Measurements from ENCODE around the gene STUM. TPM values are rescaled to one million over a fixed set of nuclear protein-coding genes. Genes with fewer than 3 reads are reported as not detected.

STUM gene
- total RNA-seq, 1 donor from 2014 or later: 0.34 TPM

DNA sequence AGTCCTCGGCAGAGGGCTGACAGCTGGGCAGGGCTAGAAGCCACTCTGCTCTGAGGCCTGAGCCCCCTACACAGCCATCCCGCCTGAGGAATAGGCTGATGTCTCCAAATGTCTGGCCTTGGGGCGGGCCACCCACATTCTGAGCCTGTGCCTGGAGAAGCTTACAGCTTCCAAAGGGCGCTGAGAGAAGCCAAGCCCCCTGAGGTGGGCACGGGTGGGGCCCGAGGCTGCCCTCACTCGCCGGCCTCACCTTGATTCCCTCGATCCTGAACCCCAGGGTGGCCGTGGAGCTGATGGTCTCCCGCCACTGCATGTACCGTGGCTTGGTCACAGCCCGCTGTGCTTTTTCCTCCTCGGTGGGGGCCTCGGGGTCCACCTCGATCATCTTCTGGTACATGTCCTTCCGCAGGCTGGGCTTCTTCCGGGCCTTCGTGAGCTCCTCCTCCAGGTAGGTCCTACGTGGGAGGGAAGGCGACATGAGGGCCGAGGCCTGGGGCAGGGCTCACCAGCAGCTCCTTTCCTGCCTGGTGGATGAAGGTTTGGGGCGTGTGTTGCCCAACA, 93.2 kb downstream of the STUM start:
- no peak for DNase-seq

DNA sequence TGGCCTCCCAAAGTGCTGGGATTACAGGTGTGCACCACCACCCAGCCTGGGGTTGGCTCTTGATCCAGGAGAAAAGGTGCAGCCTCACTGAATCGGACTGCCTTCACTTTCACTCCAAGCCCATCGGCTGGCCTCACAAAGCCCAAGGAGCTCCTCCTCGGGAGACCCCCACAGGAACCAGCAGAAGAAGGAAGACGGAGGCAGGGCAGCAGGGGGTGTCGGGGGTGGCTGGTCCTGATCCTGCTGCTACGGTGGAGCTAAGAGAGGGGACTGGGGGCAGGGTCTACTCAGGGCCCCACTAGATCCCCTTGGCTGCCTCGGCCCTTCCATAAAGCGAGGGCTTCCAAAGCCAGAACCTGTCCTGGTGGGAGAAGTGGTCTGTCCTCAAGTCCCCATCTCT, 93.9 kb downstream of the STUM start:
- no peak for DNase-seq

DNA sequence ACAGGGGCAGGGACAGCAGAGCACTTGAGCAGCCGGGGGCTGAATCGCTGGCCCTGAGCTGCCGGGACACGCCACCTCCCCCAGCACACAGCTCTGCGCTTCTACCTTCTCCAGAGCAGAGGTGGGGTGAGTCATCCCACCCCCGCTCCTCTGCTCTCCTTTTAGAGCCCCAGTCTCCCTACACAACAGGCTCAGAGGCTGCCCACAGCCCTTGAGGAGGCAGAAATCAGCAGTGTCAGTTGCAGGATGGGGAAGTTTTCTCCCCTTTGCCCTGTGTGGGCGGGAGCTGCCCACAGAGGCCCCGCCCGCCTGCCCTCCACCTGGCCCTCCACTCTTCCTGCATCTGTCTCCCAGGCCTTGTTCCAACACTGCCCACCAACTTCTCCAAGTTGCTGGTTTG, 94.6 kb downstream of the STUM start:
- DNase-seq: no peak

DNA sequence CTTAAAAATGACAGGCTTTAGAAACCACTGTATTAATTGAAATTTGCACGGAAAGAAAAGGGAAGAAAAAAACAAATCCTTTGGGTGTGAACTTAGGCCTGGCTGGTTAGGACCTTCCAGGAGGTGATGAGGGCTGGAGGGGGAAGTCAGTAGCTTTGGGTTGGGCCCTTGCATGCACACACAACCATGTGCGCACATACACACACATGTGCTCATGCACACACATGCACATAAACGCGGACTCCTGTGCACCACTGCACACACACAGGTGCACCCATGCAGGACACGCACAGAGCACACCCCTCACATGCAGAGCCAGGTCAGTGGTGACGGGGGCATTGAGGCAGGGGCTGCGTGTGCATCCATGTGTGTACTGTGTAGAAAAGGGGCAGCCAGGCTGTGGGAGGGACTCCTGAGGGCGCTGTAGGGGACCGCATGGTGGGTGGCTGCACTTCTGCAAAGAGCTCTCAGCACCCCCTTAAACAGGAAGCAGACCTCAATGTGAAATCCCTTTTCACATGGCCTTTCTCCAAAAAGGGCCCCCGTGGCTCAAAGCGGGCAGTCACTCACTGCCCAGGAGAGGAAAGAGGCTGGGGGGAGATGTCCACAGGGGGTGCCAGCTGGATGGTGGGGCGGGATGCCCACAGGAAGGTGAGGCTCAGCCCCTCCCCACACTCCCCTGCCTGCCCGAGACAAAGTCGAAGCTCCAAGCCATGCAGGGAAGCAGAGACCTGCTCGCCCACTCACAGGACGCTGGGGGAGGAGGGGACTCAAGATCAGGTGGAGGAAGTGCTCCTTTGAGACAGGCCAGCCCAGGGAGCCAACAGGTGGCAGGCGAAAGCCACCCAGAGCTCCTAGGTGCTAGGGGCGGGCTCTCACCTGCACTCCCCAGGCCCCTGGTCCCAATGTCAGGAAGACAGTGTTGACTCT, 95.3 kb downstream of the STUM start:
- no peak for DNase-seq

DNA sequence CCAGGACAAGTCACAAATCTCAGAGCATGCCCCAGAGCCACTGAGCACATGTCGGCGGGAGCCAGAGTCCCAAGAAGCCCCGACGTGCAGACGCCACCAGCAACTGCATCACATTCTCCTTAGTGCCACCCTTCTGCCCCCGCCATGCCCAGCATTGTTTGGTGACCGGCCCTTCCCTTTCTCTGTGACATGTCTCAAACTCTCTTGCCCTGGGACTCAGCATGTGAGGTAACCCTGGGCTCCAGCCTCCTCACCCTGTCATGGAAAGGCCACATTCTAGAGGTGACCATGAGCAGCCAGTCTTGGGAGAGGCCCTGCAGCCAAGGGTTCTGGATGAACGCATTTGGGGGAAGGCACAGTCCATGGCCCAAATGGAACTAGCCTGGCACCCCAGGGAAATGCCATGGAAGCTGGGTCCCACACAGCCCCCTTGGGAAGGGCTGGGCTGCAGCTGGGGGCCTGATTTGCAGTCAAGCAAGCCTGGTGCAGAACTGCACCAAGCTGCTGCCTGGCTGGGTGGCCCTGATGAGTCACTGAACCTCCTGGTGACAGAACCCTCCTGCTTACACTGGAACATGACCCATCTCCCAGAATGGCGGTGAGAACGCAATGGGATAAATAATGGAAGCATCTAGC, 96.1 kb downstream of the STUM start:
- no peak for DNase-seq

DNA sequence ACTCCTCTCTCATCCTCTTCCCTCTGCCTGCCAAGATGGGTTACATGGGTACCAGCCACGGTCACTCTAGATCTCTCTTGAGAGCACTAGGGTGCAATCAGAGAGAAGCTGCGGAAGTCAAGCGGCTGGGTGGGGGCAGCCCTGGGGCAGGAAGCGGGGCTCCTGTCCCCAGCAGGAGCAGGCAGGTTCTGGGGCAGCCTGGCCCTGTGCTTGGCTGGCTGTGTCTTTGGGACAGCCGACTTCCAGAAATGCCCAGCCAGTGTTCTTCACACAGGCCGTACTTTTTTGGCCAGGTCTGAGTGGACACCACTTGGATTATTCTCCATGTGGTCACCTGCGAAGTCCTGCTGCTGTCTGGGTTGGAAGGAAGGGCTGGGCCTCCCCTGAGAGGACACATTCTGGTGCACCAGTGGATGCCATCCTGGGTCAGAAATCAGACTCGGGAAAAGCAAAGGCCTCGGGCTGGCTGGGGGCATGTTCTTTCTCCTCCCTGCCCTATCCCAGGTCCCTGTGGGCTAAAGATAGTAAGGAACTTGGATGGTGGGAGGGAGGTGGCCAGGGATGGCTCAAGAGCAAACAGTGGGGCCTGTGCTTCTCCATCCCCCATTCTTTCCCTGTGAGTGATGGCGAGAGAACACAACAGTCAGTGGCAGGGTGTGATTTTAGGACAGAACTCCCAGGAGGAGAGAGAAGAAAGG, 96.9 kb downstream of the STUM start:
- no peak for DNase-seq

DNA sequence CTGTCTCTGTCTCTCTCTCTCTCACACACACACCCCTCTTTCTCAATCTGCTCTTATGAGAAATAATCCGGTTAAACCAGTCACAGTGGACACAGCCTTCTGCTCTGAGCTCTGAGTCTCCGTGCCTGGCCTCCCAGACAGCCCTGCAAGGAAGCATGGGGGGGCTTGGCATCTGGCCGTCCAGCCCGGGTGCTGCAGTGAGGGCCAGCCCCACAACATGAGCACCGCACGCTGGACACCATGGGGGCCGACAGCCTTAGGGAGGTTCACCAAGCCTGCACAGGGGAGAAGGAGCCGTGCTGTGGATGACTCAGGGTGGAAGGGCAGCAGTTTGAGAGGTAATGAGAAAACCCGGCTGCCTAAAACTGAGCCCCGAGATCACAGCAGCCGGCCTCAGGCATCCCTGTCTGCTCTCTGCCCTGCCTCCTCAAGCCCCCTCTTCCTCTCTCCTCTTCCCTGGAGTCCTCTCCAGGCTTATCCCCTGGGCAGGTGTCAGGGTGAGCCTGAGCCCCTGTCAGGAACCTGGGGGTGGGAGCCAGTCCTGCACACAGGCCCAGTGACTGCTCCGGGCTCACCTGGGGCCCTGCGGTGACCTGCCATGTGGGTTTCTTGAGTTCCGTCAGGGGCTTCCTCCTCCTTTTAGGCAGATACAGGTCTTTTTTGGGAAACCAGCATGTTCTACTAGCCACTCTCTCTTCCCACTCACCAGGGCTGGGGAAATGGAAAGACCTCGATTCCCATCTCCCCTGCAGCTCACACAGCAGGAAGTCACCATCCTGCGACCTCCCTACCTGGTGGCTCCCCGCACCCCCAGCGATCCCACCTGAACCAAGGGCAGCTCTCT, 97.7 kb downstream of the STUM start:
- DNase-seq: no peak

DNA sequence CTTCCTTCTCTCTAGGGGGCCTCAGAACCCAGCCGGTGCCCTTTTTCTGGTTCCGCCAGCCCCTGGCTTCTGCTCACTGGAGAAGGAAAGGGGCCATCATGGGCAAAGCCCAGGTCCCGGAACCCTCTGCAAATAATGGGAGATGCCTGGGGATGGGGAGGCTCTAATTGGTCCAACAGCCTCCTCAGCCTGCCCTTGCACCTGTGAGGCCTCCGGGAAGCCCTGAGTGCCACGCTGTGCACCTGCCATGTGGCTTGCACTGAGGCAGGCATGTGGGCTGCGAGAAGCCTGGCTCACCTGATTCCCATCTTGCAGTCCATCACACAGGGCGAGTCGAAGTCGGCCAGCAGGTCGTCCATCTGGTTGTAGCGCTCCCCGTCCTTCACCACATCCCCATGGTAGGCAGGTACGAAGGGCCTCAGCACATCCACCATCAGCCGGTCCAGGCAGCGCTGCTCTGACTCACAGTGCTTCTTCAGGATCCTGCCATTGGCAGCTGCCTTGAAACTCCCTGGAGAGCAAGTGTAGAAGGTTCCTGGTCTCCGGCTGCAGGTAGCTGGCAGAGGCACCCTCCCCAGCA, 98.4 kb downstream of the STUM start:
- no peak for DNase-seq

DNA sequence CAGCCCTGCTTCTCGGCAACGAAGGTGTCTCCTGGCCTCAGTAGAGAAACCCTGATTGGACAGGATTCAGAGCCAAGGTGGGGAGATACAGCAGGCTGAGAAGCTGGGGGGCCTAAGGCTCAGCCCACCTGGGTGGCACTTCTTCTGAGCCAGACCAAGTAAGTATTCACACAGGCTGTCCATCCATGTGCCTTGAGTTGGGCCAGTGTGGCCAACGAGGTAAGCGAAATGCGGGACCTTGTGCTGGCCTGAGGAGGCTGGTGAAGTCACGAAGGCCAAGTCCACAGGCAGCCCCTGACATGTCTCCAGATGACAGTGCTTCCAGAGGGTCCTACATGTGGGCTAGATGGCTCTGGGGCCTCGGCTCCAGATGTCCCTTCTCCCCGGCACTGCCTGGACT, 99.2 kb downstream of the STUM start:
- no peak for DNase-seq

DNA sequence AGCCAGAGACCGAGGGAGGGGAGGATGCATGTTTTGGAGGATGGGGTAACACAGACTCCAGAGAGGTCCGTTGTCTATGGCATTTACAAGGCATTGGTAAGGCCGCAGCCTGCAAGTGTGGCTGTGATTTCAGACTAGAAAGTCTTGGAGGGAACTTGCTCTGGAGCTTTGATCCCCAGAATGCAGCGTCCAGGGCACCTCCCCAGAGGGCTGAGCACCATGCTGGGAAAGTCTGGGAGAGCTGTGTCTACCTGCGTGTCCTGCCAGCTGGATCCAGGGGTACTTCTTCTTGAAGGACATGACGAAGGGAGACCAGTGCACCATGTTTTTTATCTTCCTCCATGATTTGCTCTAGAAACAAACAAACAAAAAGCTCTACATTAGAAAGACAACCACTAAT, 99.9 kb downstream of the STUM start:
- DNase-seq: no peak

DNA sequence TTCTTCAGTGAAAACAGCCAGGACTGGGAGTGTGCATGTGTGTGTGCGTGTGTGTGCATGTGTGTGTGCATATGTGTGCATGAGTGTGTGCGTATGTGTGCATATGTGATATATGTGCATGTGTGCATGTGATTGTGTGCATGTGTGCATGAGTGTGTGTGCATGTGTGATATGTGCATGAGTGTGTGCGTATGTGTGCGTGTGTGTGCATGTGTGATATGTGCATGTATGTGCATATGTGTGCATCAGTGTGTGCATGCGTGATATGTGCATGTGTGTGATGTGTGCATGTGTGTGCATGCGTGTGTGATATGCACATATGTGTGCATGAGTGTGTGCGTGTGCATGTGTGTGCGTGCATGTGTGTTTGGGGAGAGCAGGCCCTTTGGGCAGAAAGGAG, 100.7 kb downstream of the STUM start:
- DNase-seq: no peak

DNA sequence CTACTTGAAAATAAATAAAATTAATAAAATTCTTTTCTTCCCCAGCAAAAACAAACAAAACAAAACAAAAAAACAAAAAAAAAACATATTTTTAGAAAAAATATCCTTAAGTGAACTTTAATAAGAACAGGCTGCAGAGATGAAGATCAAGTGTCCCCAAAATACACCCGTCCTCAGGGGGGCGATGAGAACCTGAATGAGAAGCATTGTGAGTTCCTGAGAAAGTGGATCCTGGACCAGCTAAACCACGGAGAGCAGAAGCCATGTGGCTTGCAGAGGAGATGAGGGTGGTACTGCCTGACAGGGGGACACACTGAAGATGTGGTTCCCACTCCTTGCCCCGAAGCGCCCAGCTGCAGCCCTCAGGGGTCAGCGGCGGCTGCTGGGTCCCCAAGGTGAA, 101.2 kb downstream of the STUM start:
- DNase-seq: peak; percentile 66

DNA sequence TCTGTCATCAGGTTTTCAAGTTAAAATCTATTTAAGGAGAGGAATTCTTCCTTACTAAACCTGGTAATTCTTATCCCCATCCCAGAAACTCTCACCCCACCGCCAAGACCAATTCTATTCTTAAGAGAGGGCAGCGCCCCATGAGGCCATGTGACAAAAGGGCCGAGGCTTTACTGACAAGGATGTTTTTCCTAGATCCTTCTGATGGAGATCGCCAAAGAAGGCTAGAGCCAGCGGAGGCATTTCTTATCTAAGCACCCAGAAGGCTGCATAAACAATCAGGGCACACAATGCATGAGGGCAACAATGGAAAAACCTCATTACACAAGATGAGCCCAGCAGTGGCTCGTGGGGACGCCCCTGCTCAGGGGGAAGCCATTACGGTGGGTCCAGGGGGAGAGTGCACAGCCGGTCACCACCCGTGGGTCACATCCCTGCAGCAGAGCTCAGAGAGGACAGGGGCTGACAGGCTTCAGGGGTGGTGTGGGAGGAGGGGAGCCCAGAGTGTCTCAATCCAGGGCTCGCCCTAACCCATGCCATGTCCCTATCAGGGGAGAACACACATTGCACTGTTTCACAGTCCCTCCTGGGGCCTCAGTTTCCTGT, 101.8 kb downstream of the STUM start:
- peak; percentile 77 for DNase-seq

DNA sequence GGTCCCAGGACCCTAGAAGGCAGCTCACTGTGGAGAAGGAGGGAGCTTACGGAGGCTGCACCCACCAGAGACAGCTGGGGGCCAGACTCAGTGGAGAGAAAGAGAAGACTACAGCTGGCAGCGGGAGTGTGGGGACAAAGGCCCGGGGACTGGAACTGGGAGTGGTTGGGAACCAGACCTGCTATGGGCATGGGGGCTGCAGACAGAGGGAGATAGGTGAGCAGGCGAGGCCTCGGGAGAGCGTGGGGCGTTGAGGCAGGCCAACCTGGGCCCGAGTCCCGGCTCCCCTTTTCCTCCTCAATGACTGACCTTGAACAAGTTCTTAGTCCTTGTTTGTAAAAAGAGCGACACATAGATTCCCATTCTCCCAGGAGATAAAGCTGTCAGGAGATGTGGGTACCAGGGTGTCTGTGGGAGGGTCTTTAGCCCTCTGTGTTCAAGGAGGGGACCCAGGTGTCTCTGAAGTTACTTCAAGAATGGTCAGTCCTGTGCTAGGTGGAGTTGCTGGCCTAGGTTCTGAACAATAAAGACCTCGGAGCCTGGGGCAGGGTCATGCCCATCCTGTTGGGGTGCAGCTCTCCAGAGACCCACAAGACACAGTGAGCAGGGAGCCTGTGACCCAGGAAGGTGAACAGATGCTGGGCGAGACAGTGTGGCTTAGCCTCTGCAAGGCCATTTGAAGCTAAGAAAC, 102.6 kb downstream of the STUM start:
- no peak for DNase-seq

DNA sequence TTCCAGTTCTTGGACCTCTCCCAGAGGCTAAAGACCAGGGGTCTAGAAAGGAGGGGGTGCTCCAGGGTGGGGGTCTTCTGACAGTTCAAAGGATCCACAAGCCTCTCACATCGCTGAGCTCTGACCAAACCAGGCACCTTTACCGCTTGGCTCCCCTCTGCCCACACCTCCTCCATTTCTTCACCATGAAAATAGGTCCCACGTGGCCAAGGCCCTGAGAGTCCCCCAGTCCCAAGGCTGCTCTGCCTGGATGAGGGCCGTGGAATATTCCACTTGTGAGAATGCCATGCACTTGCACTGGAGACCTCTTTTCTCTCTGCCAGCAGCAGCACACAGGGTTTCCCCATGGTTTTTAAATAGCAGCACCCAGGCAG, 103.2 kb downstream of the STUM start:
- no peak for DNase-seq

DNA sequence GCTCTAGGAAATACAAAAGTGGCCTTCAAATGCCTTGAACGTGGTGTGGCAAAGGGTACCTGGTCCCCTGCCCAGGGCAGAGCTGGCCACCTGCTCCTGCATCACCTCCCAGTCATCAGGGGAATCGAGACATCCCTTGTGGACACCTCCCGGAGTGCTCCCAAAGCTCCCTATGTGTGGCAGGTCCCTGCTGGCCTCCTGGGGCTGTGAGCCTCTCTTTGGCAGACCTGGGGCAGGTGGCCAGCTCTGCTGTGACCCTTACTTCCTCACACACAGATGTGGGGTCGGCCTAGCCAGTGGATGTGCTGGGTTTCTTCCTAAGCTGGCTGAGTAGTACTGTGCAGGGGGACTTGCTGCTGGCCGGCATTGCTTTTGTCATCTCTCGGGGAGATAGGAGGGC, 104.0 kb downstream of the STUM start:
- DNase-seq: no peak

DNA sequence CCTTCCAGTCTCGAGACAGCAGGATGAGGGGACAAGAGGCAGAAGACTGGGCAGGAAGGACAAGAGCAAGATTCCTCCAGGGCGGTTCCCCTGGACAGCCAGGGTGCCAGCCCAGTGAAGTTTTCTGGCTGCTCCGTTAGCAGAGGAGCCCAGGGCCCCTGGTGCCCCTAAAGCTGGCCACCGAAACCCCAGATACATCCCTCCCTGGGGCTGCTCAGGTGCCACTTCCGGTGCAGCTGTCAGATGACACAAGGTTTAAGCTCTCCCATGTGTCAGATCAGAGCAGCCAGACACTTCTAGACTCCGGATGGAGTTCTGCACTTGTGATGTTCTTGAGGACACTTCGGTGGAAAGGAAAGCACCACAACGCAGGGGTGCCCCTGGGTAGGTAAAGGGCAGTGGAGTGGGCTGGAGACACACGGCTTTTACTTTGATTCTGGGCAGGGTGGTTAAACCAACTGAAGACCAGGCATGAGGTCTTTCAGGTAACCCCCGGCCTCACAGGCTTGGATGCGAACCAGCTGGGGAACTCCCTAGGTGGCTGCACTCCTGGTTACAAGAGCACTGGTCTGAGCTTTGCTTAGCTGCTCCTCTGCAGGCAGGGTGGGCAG, 104.9 kb downstream of the STUM start:
- no peak for DNase-seq

DNA sequence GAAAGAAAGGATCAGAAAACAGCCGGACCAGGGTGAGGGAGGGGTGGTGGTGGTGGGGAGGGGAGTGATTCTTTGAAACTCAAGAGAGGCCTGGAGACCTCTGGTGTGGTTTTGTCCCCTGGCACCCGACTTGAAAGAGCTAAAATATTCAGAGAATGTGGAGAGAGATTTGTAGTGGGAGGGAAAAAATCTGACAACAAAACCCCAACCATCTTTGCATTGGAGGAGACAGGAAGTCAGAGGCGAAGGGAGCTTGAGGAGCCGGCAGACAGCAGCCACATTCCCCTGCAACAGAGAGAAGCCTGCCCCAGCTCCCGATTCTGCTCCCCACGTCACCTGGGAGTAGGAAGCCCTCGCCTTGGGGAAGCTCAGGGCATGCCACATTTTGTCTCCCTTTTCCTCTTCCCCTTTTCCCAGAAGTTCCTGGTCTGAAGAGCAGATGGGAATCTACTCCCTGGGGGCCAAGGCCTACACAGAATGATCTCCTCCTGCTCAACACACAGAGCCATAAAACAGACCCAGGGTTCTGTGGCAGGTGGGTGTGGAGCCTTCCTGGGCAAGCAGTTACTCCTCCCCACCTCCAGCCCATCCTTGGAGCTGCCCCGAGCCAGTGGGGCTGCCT, 105.6 kb downstream of the STUM start:
- DNase-seq: no peak

DNA sequence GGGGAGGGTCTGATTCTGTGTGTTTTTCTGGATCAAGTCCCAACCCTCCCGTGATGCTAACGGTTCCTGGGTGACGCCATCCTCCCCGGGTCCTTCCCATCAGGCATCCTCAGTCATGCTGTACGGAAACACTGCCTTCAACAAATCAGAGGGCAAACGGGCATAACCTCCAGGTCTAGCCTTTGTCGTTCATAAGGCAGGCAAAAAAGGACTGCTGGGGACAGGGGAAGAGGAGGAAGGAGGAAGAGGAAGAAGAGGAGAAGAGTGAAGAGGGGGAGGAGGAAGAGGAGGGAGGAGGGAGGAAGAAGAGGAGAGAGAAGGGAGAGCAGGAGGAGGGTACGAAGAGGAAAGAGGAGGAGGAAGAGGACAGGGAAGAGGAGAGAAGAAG, 106.1 kb downstream of the STUM start:
- no peak for DNase-seq
